NK-92 (cell line): Measurements from ENCODE around the gene CBLN2.

Source experiments
- DNase-seq: peaks from one replicate; lab custom pipeline; 2025; ENCODE audit not compliant: unreplicated experiment; lab: John Stamatoyannopoulos, UW

The CBLN2 gene

GRCh38 chr18:72544092-72544886 is at the start of gene CBLN2:
Gene CBLN2 (minus strand): TSS chr18:72544342. CDS start chr18:72542160, 2,182 bp downstream.
- DNase-seq, result no peak

- DNase-seq, result no peak
These were observed 44.2 kb upstream of the CBLN2 start for GRCh38 chr18:72588360-72588759.

- DNase-seq, result no peak
These were observed 40.6 kb upstream of the CBLN2 start for GRCh38 chr18:72584787-72585186.

DNA sequence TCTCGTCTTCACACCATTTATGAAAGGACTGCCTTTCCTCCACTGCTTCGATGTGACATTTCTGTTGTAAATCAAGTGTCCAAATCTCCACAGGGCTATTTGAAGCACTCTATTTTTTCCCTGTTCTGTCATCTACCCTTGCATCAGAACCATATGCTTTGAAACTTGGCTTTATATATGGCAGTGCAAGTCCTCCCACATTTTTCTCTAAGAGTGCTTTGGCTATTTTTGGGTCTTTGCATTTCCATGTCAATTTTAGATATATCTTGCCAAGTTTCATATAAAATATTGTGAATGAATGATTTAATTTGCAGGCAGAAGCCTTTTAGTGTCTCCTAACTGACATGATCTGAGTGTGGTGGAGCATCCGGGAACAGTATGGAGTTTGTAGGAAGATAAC is 37.8 kb upstream of the CBLN2 start:
- no peak for DNase-seq

DNA sequence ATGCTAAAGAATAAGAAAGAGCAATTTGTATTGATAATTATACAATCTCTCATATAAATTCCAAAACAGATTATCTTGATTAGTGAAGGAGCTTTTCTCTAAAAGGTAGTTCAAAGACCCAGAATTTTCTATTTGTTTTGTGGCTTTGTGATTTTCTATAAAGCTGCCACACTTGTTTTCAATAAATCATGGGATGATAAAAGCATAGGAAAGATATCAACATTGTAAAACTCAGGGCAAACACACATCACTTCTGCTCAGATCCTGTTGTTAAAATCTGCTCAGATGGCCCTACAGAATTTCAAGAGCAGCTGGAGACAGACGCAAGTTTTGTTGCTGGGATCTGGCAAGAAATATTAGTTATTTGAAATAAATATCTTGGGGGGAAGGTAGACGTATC is 28.8 kb upstream of the CBLN2 start:
- DNase-seq, result no peak

DNA sequence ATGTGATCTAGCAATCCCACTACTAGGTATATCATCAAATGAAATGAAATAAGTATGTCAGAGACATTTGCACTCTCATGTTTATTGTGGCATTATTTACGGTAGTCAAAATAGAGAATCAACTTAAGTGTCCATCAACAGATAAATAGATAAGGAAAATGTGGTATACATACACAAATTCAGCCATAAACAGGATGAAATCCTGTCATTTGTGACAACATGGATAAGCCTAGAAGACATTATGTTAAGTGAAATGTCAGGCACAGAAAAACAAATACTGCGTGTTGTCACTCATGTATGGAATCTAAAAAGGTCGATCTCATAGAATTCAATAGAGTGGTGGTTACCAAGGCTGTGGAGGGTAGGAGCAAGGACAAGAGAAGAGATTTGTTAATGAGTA is 22.1 kb upstream of the CBLN2 start:
- DNase-seq, result no peak

- no peak for DNase-seq
These were observed 11.8 kb upstream of the CBLN2 start for GRCh38 chr18:72555968-72556367.

DNA sequence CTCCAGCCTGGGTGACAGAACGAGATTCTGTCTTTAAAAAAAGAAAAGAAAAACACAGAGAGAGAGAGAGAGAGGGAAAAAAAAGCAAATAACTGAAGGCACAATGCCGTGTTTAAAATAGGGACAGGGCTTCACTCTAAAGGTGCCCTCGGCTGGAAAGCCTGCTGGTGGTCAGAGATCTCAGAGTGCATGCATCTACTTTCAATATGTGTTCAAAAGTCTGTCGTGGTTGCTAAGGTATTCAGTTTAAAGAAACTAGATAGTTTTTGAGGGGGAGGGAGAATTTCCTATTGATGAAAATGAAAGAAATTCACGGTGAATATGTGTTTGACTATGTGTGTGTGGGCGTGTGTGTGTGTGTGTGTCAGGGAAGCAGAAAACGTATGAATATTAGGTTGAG is 11.0 kb upstream of the CBLN2 start:
- no peak for DNase-seq

DNA sequence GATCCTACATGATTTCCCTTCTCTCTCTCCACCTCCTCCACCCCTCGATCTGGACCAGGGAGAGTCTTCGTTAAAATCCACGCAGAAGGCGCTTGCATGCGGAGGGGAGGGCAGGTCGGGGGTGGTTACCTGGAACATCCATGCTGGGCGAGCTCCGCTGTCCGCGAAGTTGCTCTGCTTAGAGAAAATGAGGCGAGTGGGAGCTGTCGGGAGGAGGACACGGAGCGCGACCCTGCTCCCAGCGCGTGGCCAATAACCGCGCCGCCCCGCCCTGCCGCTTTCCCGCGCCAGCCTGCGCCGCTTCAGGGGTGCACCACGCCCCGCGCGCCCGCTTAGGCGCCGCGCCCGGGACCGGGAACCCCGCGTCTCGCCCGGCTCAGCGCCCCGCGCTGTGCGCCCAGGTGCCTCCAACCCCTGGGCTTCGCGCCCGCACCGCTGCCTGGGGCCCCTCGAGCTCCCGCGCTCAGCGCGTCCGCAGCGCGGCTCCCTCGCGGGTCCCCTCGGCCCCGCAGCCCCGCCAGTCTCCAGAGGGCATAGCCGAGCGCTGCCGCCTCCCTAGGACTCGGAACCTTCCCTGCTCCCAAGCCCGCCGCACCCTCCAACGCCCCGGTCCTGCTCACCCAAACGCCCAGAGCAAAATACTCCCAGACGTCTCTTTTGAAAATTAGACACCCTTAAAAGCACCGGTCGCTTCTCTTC is 636 bp downstream of the CBLN2 start:
- DNase-seq, result no peak

GRCh38 chr18:72542984-72543356 is 1.2 kb downstream of the CBLN2 start:
- no peak for DNase-seq

- no peak for DNase-seq
These were observed 1.8 kb downstream of the CBLN2 start for GRCh38 chr18:72542342-72542741.

DNA sequence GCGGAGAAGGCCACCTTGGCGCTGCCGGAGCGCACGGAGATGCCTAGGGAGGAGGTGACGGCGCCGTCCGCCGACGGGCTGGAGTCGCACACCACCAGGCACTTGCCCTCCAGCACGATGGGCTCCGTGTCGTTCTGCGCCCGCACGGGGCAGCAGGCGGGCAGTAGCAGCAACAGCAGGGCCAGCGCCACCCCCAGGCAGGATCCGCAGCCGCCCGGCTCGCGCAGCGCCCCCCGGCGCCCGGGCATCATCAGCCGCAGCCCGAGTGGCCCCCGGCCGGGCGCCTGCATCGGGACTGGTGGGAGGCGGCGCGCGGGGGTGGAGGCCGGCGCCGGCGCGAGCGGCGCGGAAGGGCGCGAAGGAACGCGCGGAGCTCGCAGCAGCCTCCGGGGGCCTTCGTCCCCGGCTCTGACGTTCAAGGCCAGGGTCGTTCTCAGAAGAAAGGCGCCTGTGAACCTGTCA is 2.2 kb downstream of the CBLN2 start:
- no peak for DNase-seq

GRCh38 chr18:72539901-72540300 is 4.2 kb downstream of the CBLN2 start:
- DNase-seq, result no peak

- no peak for DNase-seq
These were observed 13.5 kb downstream of the CBLN2 start for GRCh38 chr18:72530622-72531021.

DNA sequence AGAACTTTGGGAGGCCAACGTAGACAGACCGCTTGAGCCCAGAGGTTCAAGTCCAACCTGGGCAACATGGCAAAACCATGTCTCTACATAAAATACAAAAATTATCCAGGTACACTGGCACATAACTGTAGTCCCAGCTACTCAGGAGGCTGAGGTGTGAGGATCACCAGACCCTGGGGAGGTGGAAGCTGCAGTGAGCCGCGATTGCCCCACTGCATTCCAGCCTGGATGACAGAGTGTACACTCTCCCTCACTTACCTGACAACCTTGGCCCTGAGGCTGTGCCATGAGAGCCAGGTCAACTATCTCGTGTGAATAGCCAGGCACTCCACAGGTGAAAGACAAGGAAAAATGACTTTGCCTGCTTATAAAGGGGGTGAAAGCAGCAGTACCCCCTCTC is 39.3 kb downstream of the CBLN2 start:
- DNase-seq, result no peak

GRCh38 chr18:72502671-72503431 is 41.3 kb downstream of the CBLN2 start:
- no peak for DNase-seq

DNA sequence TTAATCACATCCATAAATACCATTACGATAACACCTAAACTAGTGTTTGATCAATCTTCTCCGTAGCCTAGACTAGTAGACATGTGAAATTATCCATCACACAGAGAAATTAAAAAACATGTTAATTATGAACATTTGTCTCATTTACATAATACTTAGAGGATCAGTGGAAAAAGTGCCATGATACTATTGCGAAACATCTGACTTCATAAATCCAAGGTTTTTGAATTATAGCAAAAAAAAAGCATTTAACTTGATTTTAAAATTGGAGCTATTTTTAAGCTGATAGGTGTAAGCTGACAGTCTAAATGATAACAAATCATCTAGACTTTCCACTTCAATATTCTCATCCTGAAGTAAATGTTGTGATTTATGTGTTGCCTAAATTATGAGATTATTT is 51.6 kb downstream of the CBLN2 start:
- DNase-seq, result no peak
